CD4-positive, alpha-beta memory T cell (primary cell): ENCODE data around the gene EXOSC2. TPM values are rescaled to one million over a fixed set of nuclear protein-coding genes. Genes with fewer than 3 reads are reported as not detected.
A peak's percentile ranks its signal among the peaks of the same experiment; 100 is the strongest.

Experiments
- CTCF ChIA-PET: fragments of 350-600 bp; sonication (Branson Sonifier 250); formaldehyde crosslinking; loops from one replicate; lab custom pipeline; 2021; ENCODE audit warnings: inconsistent platforms; ENCODE audit not compliant: partially characterized antibody; lab: Charles Lee
- POLR2A ChIA-PET: fragments of 350-600 bp; sonication (Branson Sonifier 250); formaldehyde crosslinking; loops from one replicate; lab custom pipeline; 2021; ENCODE audit not compliant: partially characterized antibody; lab: Charles Lee
- DNase-seq, 5 donors: peaks; one replicate each; pipeline versions ENCODE4 v3.0.0 to v3.0.0-alpha.2; 2020 to 2022; ENCODE audit warnings: mixed read lengths in 1 of 5
- H3K27ac ChIP-seq: one replicate; pipeline ENCODE4 v1.7.0; 2013; ENCODE audit warnings: low read depth, low read length
- H3K27me3 ChIP-seq: 2 replicates; pipeline ENCODE4 v1.7.0; 2013; ENCODE audit warnings: mild to moderate bottlenecking, low read length, moderate library complexity; ENCODE audit not compliant: insufficient read depth
- H3K36me3 ChIP-seq: 2 replicates; pipeline ENCODE4 v1.7.0; 2013; ENCODE audit warnings: mild to moderate bottlenecking, low read length, moderate library complexity; ENCODE audit not compliant: insufficient read depth
- H3K4me1 ChIP-seq: 2 replicates; pipeline ENCODE4 v1.7.0; 2013; ENCODE audit warnings: mild to moderate bottlenecking, low read length, moderate library complexity; ENCODE audit not compliant: insufficient read depth
- H3K4me3 ChIP-seq, 2 donors: one replicate each; pipeline ENCODE4 v1.7.0; 2013; ENCODE audit warnings: low read length in 2 of 2, mild to moderate bottlenecking in 1 of 2
- H3K9me3 ChIP-seq, 2 donors: one replicate each; pipeline ENCODE4 v1.7.0; 2013; ENCODE audit warnings: low read length in 2 of 2, control low read depth in 1 of 2; ENCODE audit not compliant: control insufficient read depth in 1 of 2
- H3K27ac Mint-ChIP-seq, 7 donors: one replicate each; pipeline ENCODE4 v1.8.0; 2020 to 2021; ENCODE audit warnings: mixed read lengths in 7 of 7, mild to moderate bottlenecking in 6 of 7, inconsistent platforms in 3 of 7, moderate library complexity in 3 of 7
- H3K27me3 Mint-ChIP-seq, 2 donors: one replicate each; pipeline ENCODE4 v1.8.0; 2020 to 2021; ENCODE audit warnings: mixed read lengths in 2 of 2
- H3K36me3 Mint-ChIP-seq, 2 donors: one replicate each; pipeline ENCODE4 v1.8.0; 2020 to 2021; ENCODE audit warnings: mixed read lengths in 2 of 2, inconsistent platforms in 1 of 2, mild to moderate bottlenecking in 1 of 2
- H3K4me1 Mint-ChIP-seq, 4 donors: one replicate each; pipeline ENCODE4 v1.8.0; 2020 to 2021; ENCODE audit warnings: mixed read lengths in 4 of 4, mild to moderate bottlenecking in 1 of 4
- H3K4me3 Mint-ChIP-seq, 8 donors: one replicate each; pipeline ENCODE4 v1.8.0; 2020 to 2021; ENCODE audit warnings: mixed read lengths in 8 of 8, mild to moderate bottlenecking in 7 of 8, moderate library complexity in 6 of 8, inconsistent platforms in 3 of 8
- H3K9me3 Mint-ChIP-seq, 8 donors: one replicate each; pipeline ENCODE4 v1.8.0; 2020 to 2021; ENCODE audit warnings: mixed read lengths in 8 of 8, mild to moderate bottlenecking in 5 of 8, inconsistent platforms in 3 of 8, moderate library complexity in 1 of 8
- intact Hi-C: fragments of 100-400 bp; cut with micrococcal nuclease; formaldehyde crosslinking; loops from one replicate; pipeline ENCODE4 v1.15.1; 2023
- polyA plus RNA-seq, 2 donors: library from polyadenylated mRNA; unstranded; fragments of 300-500 nt; fragmentation: Illumina TruSeq; gene quantifications; one replicate each; pipeline ENCODE4 v1.2.3, GENCODE V29; 2021
- total RNA-seq, 2 experiments: library from RNA; stranded (reverse); gene quantifications; one replicate each; pipeline ENCODE4 v1.2.3, GENCODE V29; 2021

Gene EXOSC2
- total and polyA plus RNA-seq, 4 experiments from 2014 or later, result 22.6 to 60.8 (median 39.6) TPM

DNA sequence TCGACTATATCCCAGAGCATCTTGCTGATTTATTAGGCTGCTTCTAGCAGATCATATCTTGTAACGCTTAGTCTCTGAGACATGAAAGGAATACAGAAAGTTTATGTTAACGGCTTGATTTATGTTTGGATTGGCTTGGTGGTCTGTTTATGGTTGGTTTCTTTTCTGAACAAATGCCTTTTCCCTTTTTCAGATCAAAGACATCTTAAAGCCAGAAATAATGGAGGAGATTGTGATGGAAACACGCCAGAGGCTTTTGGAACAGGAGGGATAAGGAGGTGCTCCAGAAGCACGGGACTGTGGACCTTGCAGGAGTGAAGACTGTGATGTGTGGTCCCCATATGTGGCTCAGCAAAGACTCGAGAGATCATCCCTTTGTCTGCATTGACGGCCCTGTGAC lies 9.9 kb downstream of the EXOSC2 start:
- no peaks in the 10 kb centered on the region for H3K27me3 Mint-ChIP-seq
- ChIA-PET CTCF (interaction anchor here (3.2 to 12.2 kb wide), 2 partner anchors 11 to 163 kb away, joined by 11 to 137 read pairs; partner anchors contain the start of gene EXOSC2), POLR2A (no interaction called here)
- intact Hi-C loops, result no loop called here
- no peak for DNase-seq
- peaks cover 4 to 11% (median 5%) of the 10 kb centered on the region in 4 donors for H3K4me1 Mint-ChIP-seq
- no peak overlapping the region for H3K27ac Mint-ChIP-seq
- no peak overlapping the region for H3K27ac ChIP-seq
- H3K36me3 Mint-ChIP-seq, result peaks cover 31 to 60% of the 10 kb centered on the region in 2 donors
- H3K27me3 ChIP-seq, result no peaks in the 10 kb centered on the region
- peaks cover 48% of the 10 kb centered on the region for H3K36me3 ChIP-seq
- H3K4me3 Mint-ChIP-seq, result no peak overlapping the region
- no peaks in the 10 kb centered on the region for H3K9me3 Mint-ChIP-seq
- H3K4me3 ChIP-seq, result no peak overlapping the region
- H3K4me1 ChIP-seq, result no peaks in the 10 kb centered on the region
- H3K9me3 ChIP-seq, result no peaks in the 10 kb centered on the region

- POLR2A ChIA-PET, result interaction anchor here (0.8 to 2.1 kb wide), 4 partner anchors 8 to 25 kb away, joined by 3 to 10 read pairs (median 3); partner anchors contain the start of gene EXOSC2
- intact Hi-C loops, result loop anchor here (1.0 kb wide), 1 partner anchor 156 kb away; no protein-coding TSS in a partner anchor
Measured at GRCh38 chr9:130707225-130707976, 13.8 kb downstream of the EXOSC2 start.

GRCh38 chr9:130710822-130711352 lies 17.3 kb downstream of the EXOSC2 start:
- POLR2A ChIA-PET, result interaction anchor here (1.7 kb wide), 1 partner anchor 17 kb away, joined by 8 read pairs; the partner anchor contains the start of gene EXOSC2
- Histone ChIP-seq H3K9me3 (no peaks in the 10 kb centered on the region), H3K4me3 (no peak overlapping the region), H3K27ac (no peak overlapping the region), H3K27me3 (no peaks in the 10 kb centered on the region), H3K36me3 (no peaks in the 10 kb centered on the region), H3K4me1 (peaks cover 31% of the 10 kb centered on the region)
- intact Hi-C loops, result no loop called here
- Mint-ChIP-seq H3K27me3 (no peaks in the 10 kb centered on the region), H3K4me1 (peaks cover 23 to 40% (median 28%) of the 10 kb centered on the region in 4 donors), H3K9me3 (no peaks in the 10 kb centered on the region), H3K4me3 (peak overlapping the region in 3 of 8 donors; percentile 3 to 48 (median 28)), H3K36me3 (peaks cover 0 to 13% of the 10 kb centered on the region in 2 donors), H3K27ac (peak overlapping the region in 1 of 7 donors; percentile 55)
- CTCF ChIA-PET, result interaction anchor here (0.8 to 3.0 kb wide), 3 partner anchors 10 to 27 kb away, joined by 3 to 39 read pairs (median 4); partner anchors contain the start of gene EXOSC2
- DNase-seq, result no peak

More at GRCh38 chr9:130707225-130707976, 13.8 kb downstream of the EXOSC2 start:
- Histone ChIP-seq H3K27me3 (no peaks in the 10 kb centered on the region), H3K4me1 (peaks cover 5% of the 10 kb centered on the region), H3K9me3 (no peaks in the 10 kb centered on the region), H3K4me3 (no peak overlapping the region), H3K27ac (no peak overlapping the region), H3K36me3 (peaks cover 21% of the 10 kb centered on the region)
- peak; percentile 66 to 72 (median 67) for DNase-seq
- H3K9me3 Mint-ChIP-seq, result no peaks in the 10 kb centered on the region
- H3K4me3 Mint-ChIP-seq, result no peak overlapping the region
- H3K36me3 Mint-ChIP-seq, result peaks cover 18 to 29% of the 10 kb centered on the region in 2 donors
- H3K27me3 Mint-ChIP-seq, result no peaks in the 10 kb centered on the region
- CTCF ChIA-PET, result interaction anchor here (0.7 to 12.2 kb wide), 15 partner anchors 8 to 339 kb away, joined by 3 to 137 read pairs (median 5); partner anchors contain the start of gene EXOSC2
- H3K27ac Mint-ChIP-seq, result peak overlapping the region in 5 of 7 donors; percentile 6 to 79 (median 60)
- peaks cover under 1 to 7% (median 4%) of the 10 kb centered on the region in 4 donors for H3K4me1 Mint-ChIP-seq

DNA sequence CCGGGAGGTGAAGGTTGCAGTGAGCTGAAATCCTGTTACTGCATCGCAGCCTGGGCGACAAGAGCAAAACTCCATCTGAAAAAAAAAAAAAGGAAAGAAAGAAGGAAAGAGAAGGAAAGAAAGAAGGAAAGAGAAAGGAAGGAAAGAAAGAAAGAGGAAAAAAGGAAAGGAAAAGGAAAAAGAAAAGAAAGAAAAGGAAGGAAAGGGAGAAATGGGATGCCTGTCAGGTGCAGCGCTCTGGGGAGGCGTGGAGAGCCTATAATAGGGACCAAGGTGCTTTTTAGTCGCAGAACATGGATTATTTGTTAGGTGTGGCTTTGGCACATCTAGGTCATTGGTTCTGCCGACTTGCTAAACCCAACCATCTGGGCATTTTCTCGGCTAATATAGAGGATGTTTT lies 17.9 kb downstream of the EXOSC2 start:
- intact Hi-C loops, result no loop called here
- H3K36me3 ChIP-seq, result no peaks in the 10 kb centered on the region
- Mint-ChIP-seq H3K27me3 (no peaks in the 10 kb centered on the region), H3K4me1 (peaks cover 25 to 46% (median 32%) of the 10 kb centered on the region in 4 donors), H3K36me3 (peaks cover 0 to 9% of the 10 kb centered on the region in 2 donors), H3K27ac (peak overlapping the region in 3 of 7 donors; percentile 55 to 68 (median 61)), H3K4me3 (peak overlapping the region in 7 of 8 donors; percentile 11 to 84 (median 48)), H3K9me3 (no peaks in the 10 kb centered on the region)
- H3K4me1 ChIP-seq, result peaks cover 37% of the 10 kb centered on the region
- H3K27ac ChIP-seq, result no peak overlapping the region
- ChIA-PET CTCF (interaction anchor here (0.6 to 3.0 kb wide), 2 partner anchors 11 to 906 kb away, joined by 4 to 39 read pairs; no protein-coding TSS in a partner anchor), POLR2A (interaction anchor here (1.7 kb wide), 1 partner anchor 18 kb away, joined by 8 read pairs; the partner anchor contains the start of gene EXOSC2)
- no peaks in the 10 kb centered on the region for H3K9me3 ChIP-seq
- no peaks in the 10 kb centered on the region for H3K27me3 ChIP-seq
- no peak overlapping the region for H3K4me3 ChIP-seq
- no peak for DNase-seq

GRCh38 chr9:130712564-130713285 lies 19.1 kb downstream of the EXOSC2 start:
- Histone ChIP-seq H3K27me3 (no peaks in the 10 kb centered on the region), H3K27ac (peak overlapping the region; percentile 97), H3K36me3 (no peaks in the 10 kb centered on the region), H3K4me1 (peaks cover 40% of the 10 kb centered on the region), H3K9me3 (no peaks in the 10 kb centered on the region), H3K4me3 (peak overlapping the region; percentile 65 to 88)
- POLR2A ChIA-PET, result interaction anchor here (0.8 to 2.0 kb wide), 4 partner anchors 12 to 334 kb away, joined by 4 to 21 read pairs (median 6); partner anchors contain the start of gene EXOSC2
- peak; percentile 95 to 97 (median 97) for DNase-seq
- peak overlapping the region; percentile 91 to 96 (median 92) for H3K4me3 Mint-ChIP-seq
- no peaks in the 10 kb centered on the region for H3K9me3 Mint-ChIP-seq
- H3K4me1 Mint-ChIP-seq, result peaks cover 25 to 42% (median 34%) of the 10 kb centered on the region in 4 donors
- H3K27me3 Mint-ChIP-seq, result no peaks in the 10 kb centered on the region
- peak overlapping the region; percentile 90 to 99 (median 97) for H3K27ac Mint-ChIP-seq
- H3K36me3 Mint-ChIP-seq, result peaks cover 0 to 6% of the 10 kb centered on the region in 2 donors
- CTCF ChIA-PET, result interaction anchor here (1.3 to 1.6 kb wide), 2 partner anchors 11 to 29 kb away, joined by 4 to 11 read pairs; no protein-coding TSS in a partner anchor
- intact Hi-C loops, result loop anchor here (1.0 kb wide), 1 partner anchor 19 kb away; the partner anchor contains the start of gene EXOSC2

- no peaks in the 10 kb centered on the region for H3K9me3 ChIP-seq
- ChIA-PET CTCF (interaction anchor here (1.2 to 1.6 kb wide), 4 partner anchors 10 to 152 kb away, joined by 3 to 11 read pairs (median 4); no protein-coding TSS in a partner anchor), POLR2A (interaction anchor here (0.8 to 2.0 kb wide), 4 partner anchors 12 to 333 kb away, joined by 4 to 21 read pairs (median 6); partner anchors contain the start of gene EXOSC2)
- peaks cover 0 to 6% of the 10 kb centered on the region in 2 donors for H3K36me3 Mint-ChIP-seq
- no peaks in the 10 kb centered on the region for H3K36me3 ChIP-seq
- peak overlapping the region; percentile 65 to 88 for H3K4me3 ChIP-seq
- peak overlapping the region; percentile 97 for H3K27ac ChIP-seq
- peaks cover 40% of the 10 kb centered on the region for H3K4me1 ChIP-seq
- peak overlapping the region; percentile 89 to 99 (median 90) for H3K27ac Mint-ChIP-seq
- H3K4me1 Mint-ChIP-seq, result peaks cover 25 to 42% (median 34%) of the 10 kb centered on the region in 4 donors
- H3K27me3 Mint-ChIP-seq, result no peaks in the 10 kb centered on the region
- H3K27me3 ChIP-seq, result no peaks in the 10 kb centered on the region
- intact Hi-C loops, result no loop called here
- peak in 2 of 5 donors; percentile 5 to 11 for DNase-seq
- peak overlapping the region; percentile 91 to 96 (median 92) for H3K4me3 Mint-ChIP-seq
- no peaks in the 10 kb centered on the region for H3K9me3 Mint-ChIP-seq
Measured at GRCh38 chr9:130713286-130713960, 19.8 kb downstream of the EXOSC2 start.
